Measurements from ENCODE around the gene NAALADL2. TPM values are rescaled to one million over a fixed set of nuclear protein-coding genes. Genes with fewer than 3 reads are reported as not detected.

NAALADL2 gene
- total and polyA plus RNA-seq, 2 of the 8 experiments (the other 6 are each of a cell fraction or from before 2014, with no cell fraction given), result 0.12 to 0.22 TPM

DNA sequence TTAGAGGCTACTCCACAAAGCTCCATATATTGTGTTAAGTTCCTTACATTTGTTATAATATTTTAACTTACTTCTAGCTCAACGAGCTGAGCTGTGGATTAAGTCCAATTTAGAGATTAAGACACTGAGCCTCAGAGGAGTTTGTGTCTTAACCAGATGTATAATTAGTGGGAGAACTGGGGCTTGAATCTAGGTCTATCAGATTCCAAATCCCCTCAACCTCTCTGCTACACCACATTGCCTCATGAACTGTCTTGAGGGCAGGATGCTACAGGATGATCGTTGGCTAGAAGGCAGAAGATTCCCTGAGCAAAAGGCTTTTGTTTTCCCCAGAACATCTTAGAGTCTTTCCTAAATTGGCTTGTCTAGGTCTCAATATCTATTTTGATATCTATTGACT lies 890.8 kb downstream of the NAALADL2 start:
- Histone ChIP-seq H4K8ac (ENCODE audit: extremely low read depth, insufficient read depth, low read length) (no peak overlapping the region), H3K23me2 (ENCODE audit: low read depth, low read length) (no peaks in the 10 kb centered on the region), H3K27me3 (replicated peaks in 1 of 4; ENCODE audit: control insufficient read depth in 3 of 4, extremely low read depth in 1 of 4, insufficient read depth in 3 of 4, low read length in 3 of 4) (no peaks in the 10 kb centered on the region), H3K56ac (replicated peaks; ENCODE audit: insufficient read length, low read depth, low read length) (no peak overlapping the region), H2BK20ac (ENCODE audit: low read length) (no peak overlapping the region), H2AFZ (ENCODE audit: low read length) (peak overlapping the region; percentile 87), H3K9me3 (ENCODE audit: insufficient read depth in 2 of 2, low read depth in 1 of 2, low read length in 1 of 2) (no peaks in the 10 kb centered on the region), H3K79me2 (ENCODE audit: control insufficient read depth in 1 of 2, insufficient read depth in 2 of 2, low read length in 2 of 2) (no peaks in the 10 kb centered on the region), H2AK5ac (ENCODE audit: low read depth, low read length) (no peak overlapping the region), H3K4me1 (replicated peaks in 1 of 4; ENCODE audit: control insufficient read depth in 3 of 4, insufficient read depth in 4 of 4, low read length in 3 of 4) (no peaks in the 10 kb centered on the region), H3K4me3 (ENCODE audit: extremely low read depth in 1 of 4, insufficient read depth in 2 of 4, low read depth in 3 of 4, low read length in 4 of 4) (no peak overlapping the region), H4K91ac (replicated peaks; ENCODE audit: insufficient read length, low read length) (no peak overlapping the region), H2BK15ac (ENCODE audit: low read length) (no peak overlapping the region), H3K27ac (ENCODE audit: low read depth, low read length) (no peak overlapping the region), H2BK12ac (ENCODE audit: low read depth, low read length) (no peak overlapping the region), H4K20me1 (replicated peaks in 1 of 2; ENCODE audit: control insufficient read depth in 1 of 2, insufficient read depth in 2 of 2, low read length in 2 of 2) (no peaks in the 10 kb centered on the region), H3K23ac (ENCODE audit: insufficient read length) (no peak overlapping the region), H3K79me1 (ENCODE audit: low read depth, low read length) (no peaks in the 10 kb centered on the region), H3K18ac (ENCODE audit: extremely low read depth, low read length) (no peak overlapping the region), H2BK5ac (ENCODE audit: low read depth, low read length) (no peak overlapping the region), H3K14ac (ENCODE audit: insufficient read length) (no peak overlapping the region), H3K4me2 (ENCODE audit: insufficient read depth in 1 of 2, low read depth in 2 of 2, low read length in 2 of 2) (no peak overlapping the region), H3K36me3 (ENCODE audit: control insufficient read depth in 2 of 4, insufficient read depth in 4 of 4, low read length in 3 of 4) (no peaks in the 10 kb centered on the region; a peak in 1 of 8 replicates), H2BK120ac (replicated peaks; ENCODE audit: low read depth, low read length) (no peak overlapping the region), H4K5ac (ENCODE audit: insufficient read length, low read depth, low read length) (no peak overlapping the region), H3K4ac (replicated peaks; ENCODE audit: insufficient read length, low read depth, low read length) (no peak overlapping the region), H3K9ac (replicated peaks in 1 of 4; ENCODE audit: extremely low read depth in 1 of 4, low read depth in 3 of 4, low read length in 3 of 4) (no peak overlapping the region)
- POLR2A ChIA-PET (ENCODE audit: partially characterized antibody), result no interaction called here
- CTCF ChIA-PET (ENCODE audit: partially characterized antibody), result no interaction called here
- DNase-seq (ENCODE audit: low read depth in 1 of 2, low spot score in 2 of 2) (no peak), FAIRE-seq (no peak)
- TF ChIP-seq SIN3A (conservative IDR thresholded peaks at IDR 0.05 in 1 of 2, IDR thresholded peaks at IDR 0.05 in 1 of 2; ENCODE audit: low read depth in 1 of 2, low read length in 2 of 2), result no peak
- TF ChIP-seq TAF1 (IDR thresholded peaks at IDR 0.05; ENCODE audit: low read depth, low read length), result no peak
- TF ChIP-seq, protein P1, sequence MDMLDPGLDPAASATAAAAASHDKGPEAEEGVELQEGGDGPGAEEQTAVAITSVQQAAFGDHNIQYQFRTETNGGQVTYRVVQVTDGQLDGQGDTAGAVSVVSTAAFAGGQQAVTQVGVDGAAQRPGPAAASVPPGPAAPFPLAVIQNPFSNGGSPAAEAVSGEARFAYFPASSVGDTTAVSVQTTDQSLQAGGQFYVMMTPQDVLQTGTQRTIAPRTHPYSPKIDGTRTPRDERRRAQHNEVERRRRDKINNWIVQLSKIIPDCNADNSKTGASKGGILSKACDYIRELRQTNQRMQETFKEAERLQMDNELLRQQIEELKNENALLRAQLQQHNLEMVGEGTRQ (IDR thresholded peaks at IDR 0.05; ENCODE audit: low read length), result no peak
- WGBS, 2 experiments (ENCODE audit: extremely low coverage in 1 of 2, insufficient coverage in 1 of 2, insufficient read length in 1 of 2, insufficient replicate concordance in 2 of 2, low coverage in 1 of 2, low lambda C conversion rate in 2 of 2, missing lambda C conversion rate in 1 of 2), result 90% methylated on average over 2 of the region's 2 CpGs; no CpG with 5 or more reads in 1 of the 2 experiments
